ENCODE results near the gene HMSD.

The HMSD gene

GRCh38 chr18:63997041-63997440 is 47.9 kb downstream of the HMSD start:
- no peak for DNase-seq

DNA sequence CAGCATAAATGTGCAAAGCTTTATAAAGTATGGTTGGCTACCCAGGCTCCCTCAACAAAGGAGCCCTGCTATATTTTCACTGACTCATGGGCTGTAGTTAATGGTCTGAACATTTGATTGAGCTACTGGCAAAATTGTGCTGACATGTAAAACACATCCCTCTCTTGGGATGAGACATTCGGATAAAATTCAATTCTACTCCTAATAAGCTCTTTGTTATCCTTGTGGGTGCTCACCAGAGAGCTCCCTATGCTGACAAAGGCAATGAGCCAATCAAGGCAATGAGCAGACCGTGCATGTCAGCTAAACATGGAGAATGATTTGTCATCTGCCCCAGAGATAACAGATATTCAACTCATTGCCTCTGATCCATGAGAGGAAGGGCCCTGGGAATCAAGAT is 48.5 kb downstream of the HMSD start:
- no peak for DNase-seq

DNA sequence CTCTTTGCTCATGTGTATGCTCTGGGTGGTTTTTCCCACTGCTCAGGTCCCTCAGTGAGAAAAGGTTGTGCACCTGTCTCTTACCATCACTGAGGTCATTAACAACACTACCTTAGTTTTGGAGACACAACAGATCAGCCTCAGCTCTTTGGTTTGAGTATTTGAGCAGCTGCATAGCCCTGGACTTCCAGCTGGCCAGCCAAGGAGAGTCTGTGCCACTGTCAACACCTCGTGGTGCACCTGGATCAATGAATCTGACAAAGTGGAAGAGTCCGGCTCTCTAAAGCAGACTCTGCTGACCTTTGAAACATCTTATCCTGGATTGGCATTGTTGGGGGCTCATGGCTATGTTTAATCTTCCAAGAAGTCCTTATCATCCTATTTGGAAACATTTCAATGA is 50.8 kb downstream of the HMSD start:
- DNase-seq, result no peak

GRCh38 chr18:64002581-64002980 is 53.5 kb downstream of the HMSD start:
- no peak for DNase-seq

DNA sequence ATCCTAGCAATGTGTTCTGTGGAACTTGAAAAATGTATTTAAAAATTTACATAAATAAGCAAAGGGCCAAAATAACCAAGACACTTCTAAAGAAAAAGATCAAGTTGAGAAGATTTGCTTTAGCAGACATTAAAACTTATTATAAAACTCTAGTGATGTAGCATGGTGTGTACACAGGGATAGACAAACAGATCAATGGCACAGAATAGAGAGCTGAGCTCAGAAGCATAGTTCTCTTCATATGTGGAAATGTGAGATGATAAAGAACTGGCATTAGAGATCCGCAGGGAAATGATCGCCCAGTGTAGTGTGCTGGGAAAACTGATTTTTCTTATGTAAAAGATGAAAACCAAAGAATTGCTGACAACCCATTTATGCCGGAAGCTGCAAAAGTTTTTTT is 60.2 kb downstream of the HMSD start:
- no peak for DNase-seq
